Measurements from ENCODE around the gene HMGXB3.

HMGXB3 gene

DNA sequence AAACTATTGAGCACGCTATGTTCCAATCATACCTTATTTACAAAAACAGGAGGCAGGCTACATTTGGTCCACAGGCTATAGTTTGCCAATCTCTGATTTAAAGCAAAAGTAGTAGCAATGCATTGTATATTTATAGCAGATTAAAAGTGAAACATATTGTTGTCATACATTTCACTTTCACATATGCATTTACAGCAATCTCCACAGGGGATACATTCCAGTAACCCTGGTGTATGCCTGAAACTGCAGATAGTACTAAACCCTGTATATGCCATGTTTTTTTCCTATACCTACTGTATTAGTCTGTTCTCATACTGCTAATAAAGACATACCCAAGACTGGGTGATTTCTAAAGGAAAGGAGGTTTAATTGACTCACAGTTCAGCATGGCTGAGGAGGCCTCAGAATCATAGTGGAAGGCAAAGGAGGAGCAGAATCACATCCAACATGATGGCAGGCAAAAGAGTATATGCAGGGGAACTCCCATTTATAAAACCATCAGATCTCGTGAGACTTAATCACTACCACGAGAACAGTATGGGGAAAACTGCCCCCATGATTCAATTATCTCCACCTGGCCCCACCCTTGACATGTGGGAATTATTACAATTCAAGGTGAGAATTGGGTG is 91.7 kb downstream of the HMGXB3 start:
- H3K27me3 ChIP-seq, result no peaks in the 10 kb centered on the region
- no peak overlapping the region for H3K27ac ChIP-seq
- no peak overlapping the region for H3K4me3 ChIP-seq
- H3K4me2 ChIP-seq, result no peak overlapping the region
- H4K20me1 ChIP-seq, result no peaks in the 10 kb centered on the region
- peaks cover 13% of the 10 kb centered on the region for H3K4me1 ChIP-seq
- no peaks in the 10 kb centered on the region for H3K36me3 ChIP-seq
- TF ChIP-seq Cebpa-rat (IDR thresholded peaks at IDR 0.05), result no peak
- H3K9me3 ChIP-seq, result no peaks in the 10 kb centered on the region
- H3K9ac ChIP-seq, result no peak overlapping the region

GRCh38 chr5:150097152-150097551 is 96.6 kb downstream of the HMGXB3 start:
- H4K20me1 ChIP-seq, result no peaks in the 10 kb centered on the region
- H3K27ac ChIP-seq, result no peak overlapping the region
- H3K9ac ChIP-seq, result no peak overlapping the region
- no peaks in the 10 kb centered on the region for H3K27me3 ChIP-seq
- H3K4me2 ChIP-seq, result no peak overlapping the region
- no peaks in the 10 kb centered on the region for H3K4me1 ChIP-seq
- no peak for TF ChIP-seq Cebpa-rat (IDR thresholded peaks at IDR 0.05)
- no peaks in the 10 kb centered on the region for H3K9me3 ChIP-seq
- H3K4me3 ChIP-seq, result no peak overlapping the region
- no peaks in the 10 kb centered on the region for H3K36me3 ChIP-seq

DNA sequence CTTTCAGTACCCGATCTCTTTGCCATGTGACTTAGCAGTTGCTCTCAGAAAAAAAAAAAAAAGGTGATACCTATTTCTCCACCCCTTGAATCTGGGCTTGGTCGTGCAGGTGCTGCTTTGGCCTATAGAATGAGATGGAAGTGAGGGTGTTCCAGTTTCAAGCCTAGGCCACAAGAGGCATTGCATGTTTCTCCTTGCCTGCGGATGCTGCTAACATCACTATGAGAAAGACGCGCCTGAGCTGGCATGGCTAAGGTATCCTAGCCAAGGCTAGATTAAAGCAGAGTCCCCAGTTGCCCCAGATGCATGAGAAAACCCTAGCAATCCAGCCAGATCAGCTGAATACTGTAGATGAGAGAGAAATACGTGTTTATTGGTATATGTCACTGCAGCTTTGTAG is 100.5 kb downstream of the HMGXB3 start:
- no peaks in the 10 kb centered on the region for H4K20me1 ChIP-seq
- H3K4me2 ChIP-seq, result no peak overlapping the region
- no peak overlapping the region for H3K9ac ChIP-seq
- no peaks in the 10 kb centered on the region for H3K36me3 ChIP-seq
- no peaks in the 10 kb centered on the region for H3K27me3 ChIP-seq
- H3K4me3 ChIP-seq, result no peak overlapping the region
- no peak overlapping the region for H3K27ac ChIP-seq
- H3K4me1 ChIP-seq, result peaks cover 2% of the 10 kb centered on the region; the same call in 1 of the 2 replicates
- TF ChIP-seq Cebpa-rat (IDR thresholded peaks at IDR 0.05), result no peak
- H3K9me3 ChIP-seq, result no peaks in the 10 kb centered on the region
